Activated CD4-positive, CD25-positive, alpha-beta regulatory T cell (primary cell): Measurements from ENCODE around the gene IQSEC3.

Source experiments
- DNase-seq, 4 experiments: peaks; one replicate each; lab custom pipeline; 2025; lab: John Stamatoyannopoulos, UW

IQSEC3 gene

DNA sequence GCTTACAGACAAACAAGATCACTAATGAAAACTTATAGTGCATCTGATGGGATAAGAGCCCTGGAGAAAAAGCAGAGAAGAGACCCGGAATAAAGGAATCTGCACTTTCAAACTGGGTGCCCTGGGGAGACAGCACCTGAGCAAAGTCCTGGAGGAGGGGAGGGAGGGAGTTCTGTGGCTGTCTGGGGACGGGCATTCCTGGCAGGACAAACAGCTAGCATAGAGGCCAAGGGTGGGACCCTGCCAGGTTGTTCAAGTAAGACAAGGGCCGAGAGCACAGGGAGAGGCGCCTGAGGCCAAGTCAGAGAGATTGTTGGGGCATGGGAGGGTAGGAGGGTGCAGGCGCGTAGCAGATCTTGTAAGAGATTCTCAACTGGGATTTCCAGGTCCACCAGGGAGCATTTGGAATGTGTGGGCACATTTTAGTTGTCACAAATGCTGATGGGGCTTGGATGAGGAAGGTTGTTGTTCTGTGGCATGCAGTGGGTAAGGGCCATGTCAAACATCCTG lies 14.2 kb downstream of the IQSEC3 start:
- no peak for DNase-seq

- DNase-seq, result no peak
These were observed 16.2 kb downstream of the IQSEC3 start for GRCh38 chr12:82740-83139.

- no peak for DNase-seq
These were observed 17.5 kb downstream of the IQSEC3 start for GRCh38 chr12:84056-84455.

DNA sequence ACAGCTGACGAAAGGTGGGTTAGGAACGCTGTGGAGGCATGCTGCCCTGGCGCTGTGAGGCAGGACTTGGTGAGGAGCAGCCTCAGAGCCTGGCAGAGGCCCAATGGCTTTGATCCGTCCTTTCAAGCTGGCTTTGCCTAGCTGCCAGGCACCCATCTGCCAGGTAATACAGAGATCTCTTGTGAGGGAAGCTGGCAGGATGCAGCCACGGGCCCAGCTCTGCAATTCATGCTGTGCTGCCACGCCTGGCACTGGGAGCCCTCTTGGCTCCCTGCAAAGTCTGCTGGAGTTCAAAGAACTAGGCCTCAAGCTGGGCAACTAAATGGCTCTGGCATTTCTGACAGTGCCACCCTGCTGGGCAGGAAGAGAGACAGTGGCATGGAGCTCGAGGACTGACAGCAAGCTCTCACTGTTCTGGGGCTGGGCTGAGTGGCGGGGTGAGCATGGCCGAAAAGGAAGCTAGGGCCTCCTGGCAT lies 18.7 kb downstream of the IQSEC3 start:
- DNase-seq, result no peak

DNA sequence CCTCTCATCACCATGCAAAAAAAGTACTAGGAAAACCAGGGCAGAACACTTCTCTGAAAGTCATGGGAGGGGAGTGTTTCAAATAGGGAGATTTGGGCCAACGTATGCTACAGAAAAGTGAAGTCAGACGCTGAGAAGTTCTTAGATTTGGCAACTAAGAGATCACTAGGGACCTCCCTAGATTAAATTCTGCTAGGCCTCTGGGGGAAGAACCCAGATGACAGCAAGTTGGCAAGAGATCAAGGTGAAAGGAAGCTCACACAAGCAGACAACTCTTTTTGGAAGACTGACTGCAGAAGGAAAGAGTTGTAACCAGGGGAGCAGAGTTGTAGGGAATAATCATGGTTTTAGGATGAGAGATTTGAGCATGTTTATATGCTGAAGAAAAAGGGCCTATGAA lies 20.7 kb downstream of the IQSEC3 start:
- DNase-seq, result no peak

DNA sequence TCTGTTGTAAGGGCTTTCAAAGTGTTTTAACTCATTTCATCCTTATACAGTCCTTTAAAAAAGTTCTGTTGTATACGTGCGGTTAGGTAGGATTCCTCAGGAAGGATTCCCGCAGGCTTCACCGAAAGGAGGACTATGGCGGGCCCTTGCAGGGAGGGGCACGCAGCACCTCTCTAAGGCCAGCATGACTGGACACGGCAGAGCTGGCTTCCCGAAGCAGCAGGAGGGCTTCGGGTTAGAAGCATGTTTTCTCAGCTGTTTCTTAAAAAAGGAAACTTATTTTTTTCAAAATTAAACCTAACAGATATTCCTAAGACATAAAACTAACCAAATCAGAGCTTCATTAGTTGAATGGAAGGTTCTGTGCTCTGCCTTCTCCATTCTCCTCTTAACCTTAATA lies 21.3 kb downstream of the IQSEC3 start:
- no peak for DNase-seq

GRCh38 chr12:89653-90052 lies 23.1 kb downstream of the IQSEC3 start:
- no peak for DNase-seq

GRCh38 chr12:91213-91612 lies 24.6 kb downstream of the IQSEC3 start:
- no peak for DNase-seq

DNA sequence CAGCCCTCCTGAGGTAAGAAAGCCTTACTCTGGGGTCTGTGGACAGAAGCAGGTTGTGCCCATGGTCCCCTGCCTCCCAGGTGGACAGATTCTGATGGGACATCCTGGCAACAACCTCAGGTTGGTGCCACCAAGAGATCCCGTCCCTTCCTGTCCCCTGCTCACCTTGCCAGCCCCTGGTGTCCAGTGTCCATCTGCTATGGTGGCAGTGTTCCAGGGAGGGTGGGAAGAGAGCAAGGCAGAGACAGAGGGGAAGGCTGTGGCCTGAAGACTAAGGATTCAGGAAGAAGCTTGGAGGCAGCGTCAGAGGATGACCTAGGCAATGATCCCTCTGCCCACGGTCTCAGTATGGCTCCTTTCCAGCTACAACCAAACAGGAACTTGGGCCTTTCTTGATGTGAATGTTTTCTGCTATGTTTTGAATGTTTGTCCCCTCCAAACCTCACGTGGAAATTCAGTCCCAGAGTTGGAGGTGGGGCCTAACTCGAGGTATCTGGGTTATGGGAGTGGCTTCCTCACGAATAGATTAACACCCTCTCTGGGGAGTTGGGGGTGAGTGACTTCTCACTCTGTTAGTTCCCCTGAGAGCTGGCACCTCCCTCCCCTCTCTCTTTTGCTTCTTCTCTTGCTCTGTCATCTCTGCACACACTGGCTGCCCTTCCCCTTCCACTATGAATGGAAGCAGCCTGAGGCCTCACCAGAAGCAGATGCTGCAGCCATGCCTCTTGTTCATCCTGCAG lies 26.9 kb downstream of the IQSEC3 start:
- no peak for DNase-seq

GRCh38 chr12:96543-96942 lies 30.0 kb downstream of the IQSEC3 start:
- DNase-seq, result no peak

DNA sequence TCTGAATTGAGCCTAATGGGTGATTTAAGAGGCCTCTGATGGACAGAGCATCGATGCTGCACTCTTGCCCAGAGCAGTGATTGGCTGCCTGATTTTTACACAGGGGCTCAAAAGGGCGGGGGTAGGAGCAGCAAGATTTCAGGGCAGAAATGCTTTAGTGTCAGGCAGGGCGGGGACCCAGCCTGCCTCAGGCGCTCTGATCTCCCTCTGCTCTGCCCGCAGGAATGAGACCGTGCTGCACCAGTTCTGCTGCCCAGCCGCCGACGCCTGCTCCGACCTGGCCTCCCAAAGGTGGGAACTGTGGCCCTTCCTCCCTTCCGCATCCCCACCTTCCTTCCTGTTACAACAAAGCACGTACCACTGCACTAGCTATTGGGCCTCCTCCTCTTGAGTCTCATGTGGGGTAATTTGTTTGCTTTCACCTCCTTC lies 32.4 kb downstream of the IQSEC3 start:
- no peak for DNase-seq

GRCh38 chr12:99605-100004 lies 33.0 kb downstream of the IQSEC3 start:
- no peak for DNase-seq

- DNase-seq, result no peak
These were observed 35.7 kb downstream of the IQSEC3 start for GRCh38 chr12:101969-102878.

DNA sequence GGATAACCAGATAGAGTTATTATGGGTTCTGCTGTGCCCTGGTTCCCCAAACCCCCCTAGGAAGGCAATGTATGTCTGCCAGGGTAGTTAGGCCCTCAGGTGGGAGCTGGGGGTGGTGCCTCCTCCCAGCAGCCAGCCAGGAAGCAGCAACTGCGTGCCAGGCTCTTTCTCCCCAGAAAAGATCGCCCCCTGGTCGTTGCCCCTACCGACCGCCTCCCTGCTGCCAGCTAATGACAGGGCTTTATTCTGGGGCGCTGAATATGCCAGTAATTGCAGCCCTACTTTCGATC lies 36.3 kb downstream of the IQSEC3 start:
- DNase-seq, result no peak

DNA sequence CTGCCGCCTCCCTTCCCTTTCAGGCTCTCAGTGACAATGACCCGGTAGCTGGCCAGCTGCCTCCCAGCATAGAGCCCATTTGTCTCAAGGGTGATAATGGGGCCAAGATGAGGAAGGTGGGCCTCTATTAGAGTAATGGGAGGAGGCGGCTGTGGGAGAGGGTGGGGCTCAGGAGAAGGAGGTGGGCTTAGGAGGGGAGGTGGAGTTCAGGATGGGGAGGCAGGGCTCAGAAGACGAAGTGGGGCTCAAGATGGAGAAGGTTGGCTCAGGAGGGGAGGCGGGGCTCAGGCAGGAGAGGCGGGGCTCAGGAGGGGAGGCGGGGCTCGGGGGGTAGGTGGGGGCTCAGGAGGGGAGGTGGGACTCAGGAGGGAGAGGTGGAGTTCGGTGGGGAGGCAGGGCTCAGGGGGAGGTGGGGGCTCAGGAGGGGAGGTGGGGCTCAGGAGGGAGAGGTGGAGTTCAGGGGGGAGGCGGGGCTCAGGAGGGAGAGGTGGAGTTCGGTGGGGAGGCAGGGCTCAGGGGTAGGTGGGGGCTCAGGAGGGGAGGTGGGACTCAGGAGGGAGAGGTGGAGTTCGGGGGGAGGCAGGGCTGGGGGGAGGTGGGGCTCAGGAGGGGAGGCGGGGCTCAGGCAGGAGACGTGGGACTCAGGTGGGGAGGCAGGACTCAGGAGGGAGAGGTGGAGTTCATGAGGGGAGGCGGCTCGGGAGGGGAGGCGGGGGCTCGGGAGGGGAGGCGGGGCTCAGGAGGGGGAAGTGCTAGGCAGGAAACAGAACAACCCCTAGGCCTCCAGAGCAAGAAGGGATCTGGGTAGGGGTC lies 36.8 kb downstream of the IQSEC3 start:
- no peak for DNase-seq

DNA sequence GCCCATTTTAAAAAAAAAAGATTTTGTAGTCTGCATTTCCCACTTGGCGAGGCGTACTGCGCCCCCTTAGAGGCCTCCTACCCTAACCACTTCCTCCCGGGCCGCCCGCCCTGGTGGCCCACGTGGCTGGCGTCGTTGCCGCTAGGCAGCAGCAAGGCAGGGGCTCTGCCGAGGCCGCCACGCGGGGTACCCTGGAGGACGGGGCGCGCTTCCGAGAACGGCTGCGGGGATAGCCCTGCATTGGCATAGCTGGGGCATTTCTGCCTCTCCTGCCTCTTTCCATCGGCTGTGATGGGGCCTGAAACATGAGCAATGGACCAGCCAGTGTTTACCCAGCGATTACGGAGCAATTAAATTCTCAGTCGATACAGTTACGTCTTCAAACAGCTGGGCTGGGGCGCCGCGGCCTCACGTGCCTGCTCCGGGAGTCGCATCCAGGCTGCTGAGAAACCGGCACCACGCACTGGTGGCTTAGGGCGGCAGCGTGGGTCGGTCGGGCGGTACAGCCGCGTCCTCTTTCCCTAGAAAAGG lies 38.0 kb downstream of the IQSEC3 start:
- DNase-seq, result no peak

GRCh38 chr12:105696-106095 lies 39.1 kb downstream of the IQSEC3 start:
- DNase-seq, result no peak

DNA sequence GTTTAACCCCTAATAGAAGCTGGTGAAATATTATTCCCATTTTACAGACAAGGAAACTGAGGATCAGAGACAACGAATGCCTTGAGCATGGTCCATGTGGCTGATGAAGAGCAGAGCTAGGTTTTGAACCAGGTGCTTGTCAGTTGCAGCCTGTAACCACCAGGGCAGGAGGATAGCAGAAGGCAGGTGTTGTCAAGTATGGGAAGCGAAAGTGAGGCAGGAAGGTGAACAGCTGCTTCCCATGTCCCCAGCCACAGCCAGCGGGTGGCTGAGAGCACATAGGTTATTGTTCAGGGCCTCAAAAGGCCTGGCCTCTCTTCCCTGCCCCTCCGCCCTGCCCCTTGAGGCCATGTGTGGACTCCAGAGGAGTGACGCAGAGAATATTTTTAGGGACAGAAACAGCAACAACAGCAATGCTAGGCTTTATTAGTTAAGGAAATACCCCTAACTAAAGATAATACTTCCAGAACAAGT lies 39.6 kb downstream of the IQSEC3 start:
- no peak for DNase-seq

DNA sequence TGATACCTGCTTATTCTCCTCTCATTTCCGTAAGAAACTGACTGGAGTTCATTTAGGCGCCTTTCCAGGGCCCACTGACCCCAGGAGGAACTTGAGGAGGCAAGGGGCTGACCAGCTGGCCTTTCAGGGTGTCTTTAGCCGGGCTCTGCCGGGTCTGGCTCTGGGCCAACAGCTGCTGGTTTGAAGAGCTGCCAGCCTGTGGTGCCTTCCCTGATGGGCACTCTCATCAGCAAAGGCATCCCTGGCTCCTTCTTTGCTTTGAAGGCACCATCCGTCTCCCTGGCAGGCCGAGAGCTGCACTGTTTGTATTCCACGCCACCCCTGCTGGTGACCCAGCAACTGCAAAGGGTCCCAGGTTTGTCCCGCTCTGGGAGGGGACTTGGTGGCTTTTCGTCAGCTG lies 42.0 kb downstream of the IQSEC3 start:
- DNase-seq, result no peak

DNA sequence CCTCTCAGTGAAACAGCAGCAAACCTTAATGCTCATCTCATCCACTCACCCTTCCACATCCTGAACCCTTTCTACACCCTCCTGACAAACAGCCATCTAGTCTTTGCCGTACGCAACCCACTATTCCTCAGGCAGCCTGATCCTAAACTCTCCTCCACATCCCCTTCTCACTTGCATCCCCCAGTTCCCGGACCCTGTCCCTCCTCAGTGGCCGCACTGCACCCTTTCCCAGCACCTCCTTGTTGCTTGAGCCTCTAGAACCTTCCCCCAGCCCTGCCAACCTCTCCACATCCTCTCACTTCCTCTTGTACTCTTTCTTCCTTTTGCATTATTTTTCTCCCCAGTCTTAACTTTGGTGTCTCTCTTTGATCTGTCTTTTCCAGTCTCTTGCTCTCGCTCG lies 42.9 kb downstream of the IQSEC3 start:
- DNase-seq, result no peak

DNA sequence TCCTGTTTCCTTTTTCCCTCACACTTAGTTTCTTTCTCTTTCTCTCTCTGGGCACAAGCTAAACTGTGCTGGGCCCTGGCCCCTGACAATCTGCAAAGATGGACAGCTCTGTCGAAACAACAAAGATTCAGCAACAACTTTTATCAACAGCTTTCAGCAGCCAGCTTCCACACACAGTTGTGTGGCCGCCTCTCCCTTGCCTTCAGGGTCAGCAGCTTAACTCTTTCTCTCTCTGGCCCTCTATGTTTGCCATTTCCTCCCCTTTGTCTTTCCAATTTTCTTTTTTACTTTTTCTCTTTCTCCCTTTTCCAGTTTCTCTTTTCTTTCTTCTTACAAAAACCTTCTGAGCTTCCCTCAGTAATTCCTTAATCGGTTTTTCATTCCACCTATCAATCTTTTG lies 43.3 kb downstream of the IQSEC3 start:
- no peak for DNase-seq
